Measurements from ENCODE around the gene GART.
"Not testable (repeated sequence)": the region's sequence is repeated elsewhere in the genome, so short reads cannot be mapped to it uniquely, and the experiment has no call there.

Gene GART

GRCh38 chr21:33518899-33519298, 23.0 kb downstream of the GART start:
- Mint-ChIP-seq H3K9me3 (no peaks in the 10 kb centered on the region), H3K4me3 (no peak overlapping the region), H3K4me1 (ENCODE audit: low read depth) (peaks cover 11% of the 10 kb centered on the region), H3K27me3 (ENCODE audit: low read depth) (no peaks in the 10 kb centered on the region), H3K36me3 (ENCODE audit: low read depth) (peaks cover 50% of the 10 kb centered on the region), H3K27ac (no peak overlapping the region)
- no peak for DNase-seq (ENCODE audit: low spot score)

DNA sequence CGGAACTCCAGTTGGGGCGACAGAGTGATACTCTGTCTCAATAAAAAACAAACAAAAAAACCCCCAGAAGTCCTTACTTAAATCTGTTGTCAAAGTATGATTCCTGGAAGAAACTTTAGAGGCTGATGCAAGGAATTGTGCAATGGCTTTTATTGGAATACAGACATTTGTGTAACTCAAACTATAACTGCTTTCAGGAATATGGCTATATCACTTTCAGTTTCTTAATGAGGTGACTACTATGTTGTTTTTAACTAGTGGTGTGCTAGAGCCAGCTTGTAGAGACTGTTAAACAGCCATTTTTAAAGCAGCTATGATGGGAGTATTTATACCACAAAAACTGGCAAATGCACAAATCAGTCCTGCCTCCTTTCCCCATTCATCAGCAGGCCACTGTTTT, 27.7 kb downstream of the GART start:
- H3K4me1 Mint-ChIP-seq (ENCODE audit: low read depth) = peaks cover 11% of the 10 kb centered on the region
- no peaks in the 10 kb centered on the region for H3K9me3 Mint-ChIP-seq
- no peak for DNase-seq (ENCODE audit: low spot score)
- peak overlapping the region; percentile 76 for H3K27ac Mint-ChIP-seq
- no peaks in the 10 kb centered on the region for H3K27me3 Mint-ChIP-seq (ENCODE audit: low read depth)
- H3K4me3 Mint-ChIP-seq = no peak overlapping the region
- H3K36me3 Mint-ChIP-seq (ENCODE audit: low read depth) = peaks cover 60% of the 10 kb centered on the region

GRCh38 chr21:33512481-33512880, 29.4 kb downstream of the GART start:
- Mint-ChIP-seq H3K9me3 (no peaks in the 10 kb centered on the region), H3K36me3 (ENCODE audit: low read depth) (peaks cover 61% of the 10 kb centered on the region), H3K4me1 (ENCODE audit: low read depth) (peaks cover 11% of the 10 kb centered on the region), H3K27ac (no peak overlapping the region), H3K4me3 (no peak overlapping the region), H3K27me3 (ENCODE audit: low read depth) (no peaks in the 10 kb centered on the region)
- no peak for DNase-seq (ENCODE audit: low spot score)

GRCh38 chr21:33511639-33512038, 30.3 kb downstream of the GART start:
- no peaks in the 10 kb centered on the region for H3K27me3 Mint-ChIP-seq (ENCODE audit: low read depth)
- peaks cover 11% of the 10 kb centered on the region for H3K4me1 Mint-ChIP-seq (ENCODE audit: low read depth)
- no peak for DNase-seq (ENCODE audit: low spot score)
- peaks cover 60% of the 10 kb centered on the region for H3K36me3 Mint-ChIP-seq (ENCODE audit: low read depth)
- no peak overlapping the region for H3K27ac Mint-ChIP-seq
- no peak overlapping the region for H3K4me3 Mint-ChIP-seq
- H3K9me3 Mint-ChIP-seq = peaks cover 5% of the 10 kb centered on the region

GRCh38 chr21:33510826-33511225, 31.1 kb downstream of the GART start:
- H3K4me3 Mint-ChIP-seq = no peak overlapping the region
- no peak overlapping the region for H3K27ac Mint-ChIP-seq
- H3K27me3 Mint-ChIP-seq (ENCODE audit: low read depth) = no peaks in the 10 kb centered on the region
- peaks cover 11% of the 10 kb centered on the region for H3K4me1 Mint-ChIP-seq (ENCODE audit: low read depth)
- no peak for DNase-seq (ENCODE audit: low spot score)
- H3K9me3 Mint-ChIP-seq = peaks cover 5% of the 10 kb centered on the region
- H3K36me3 Mint-ChIP-seq (ENCODE audit: low read depth) = peaks cover 60% of the 10 kb centered on the region

- H3K27me3 Mint-ChIP-seq (ENCODE audit: low read depth); H3K27ac Mint-ChIP-seq; H3K4me3 Mint-ChIP-seq; DNase-seq (ENCODE audit: low spot score); H3K4me1 Mint-ChIP-seq (ENCODE audit: low read depth); H3K9me3 Mint-ChIP-seq: not testable (repeated sequence)
- peaks cover 70% of the 10 kb centered on the region for H3K36me3 Mint-ChIP-seq (ENCODE audit: low read depth)
These were observed 34.9 kb downstream of the GART start for GRCh38 chr21:33507003-33507402.

GRCh38 chr21:33505833-33506232, 36.1 kb downstream of the GART start:
- Mint-ChIP-seq H3K36me3 (ENCODE audit: low read depth) (peaks cover 60% of the 10 kb centered on the region), H3K27ac (no peak overlapping the region), H3K9me3 (peaks cover 5% of the 10 kb centered on the region)

DNA sequence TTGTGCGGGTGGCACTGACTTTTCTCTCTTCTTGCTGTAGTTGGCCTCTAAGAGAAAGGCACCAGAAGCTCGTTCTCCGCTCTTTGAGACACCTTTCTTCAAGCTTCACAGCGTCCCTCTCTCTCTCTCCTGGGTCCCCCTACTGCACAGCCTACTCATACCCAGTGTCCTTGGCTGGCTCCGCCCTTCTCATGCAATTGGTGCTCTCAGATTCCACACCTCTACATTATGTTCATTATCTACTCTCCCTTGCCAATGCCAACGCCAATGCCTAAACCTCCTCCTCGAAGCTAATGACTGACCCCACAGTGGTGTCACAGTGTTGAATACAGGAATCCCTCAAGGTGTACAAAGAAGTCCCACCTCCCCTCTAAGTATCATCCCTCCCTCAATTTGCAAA, 45.6 kb downstream of the GART start:
- Mint-ChIP-seq H3K4me1 (ENCODE audit: low read depth) (peaks cover 4% of the 10 kb centered on the region), H3K9me3 (no peaks in the 10 kb centered on the region), H3K27me3 (ENCODE audit: low read depth) (peaks cover 4% of the 10 kb centered on the region), H3K27ac (no peak overlapping the region), H3K4me3 (no peak overlapping the region), H3K36me3 (ENCODE audit: low read depth) (no peaks in the 10 kb centered on the region)
- no peak for DNase-seq (ENCODE audit: low spot score)

More at GRCh38 chr21:33505833-33506232, 36.1 kb downstream of the GART start:
- no peak overlapping the region for H3K4me3 Mint-ChIP-seq
- H3K4me1 Mint-ChIP-seq (ENCODE audit: low read depth) = no peaks in the 10 kb centered on the region
- DNase-seq (ENCODE audit: low spot score) = no peak
- no peaks in the 10 kb centered on the region for H3K27me3 Mint-ChIP-seq (ENCODE audit: low read depth)

GRCh38 chr21:33495743-33496142, 46.2 kb downstream of the GART start:
- Mint-ChIP-seq H3K27ac (no peak overlapping the region), H3K36me3 (ENCODE audit: low read depth) (no peaks in the 10 kb centered on the region), H3K9me3 (no peaks in the 10 kb centered on the region), H3K27me3 (ENCODE audit: low read depth) (peaks cover 4% of the 10 kb centered on the region), H3K4me1 (ENCODE audit: low read depth) (peaks cover 7% of the 10 kb centered on the region), H3K4me3 (no peak overlapping the region)
- DNase-seq (ENCODE audit: low spot score) = no peak

DNA sequence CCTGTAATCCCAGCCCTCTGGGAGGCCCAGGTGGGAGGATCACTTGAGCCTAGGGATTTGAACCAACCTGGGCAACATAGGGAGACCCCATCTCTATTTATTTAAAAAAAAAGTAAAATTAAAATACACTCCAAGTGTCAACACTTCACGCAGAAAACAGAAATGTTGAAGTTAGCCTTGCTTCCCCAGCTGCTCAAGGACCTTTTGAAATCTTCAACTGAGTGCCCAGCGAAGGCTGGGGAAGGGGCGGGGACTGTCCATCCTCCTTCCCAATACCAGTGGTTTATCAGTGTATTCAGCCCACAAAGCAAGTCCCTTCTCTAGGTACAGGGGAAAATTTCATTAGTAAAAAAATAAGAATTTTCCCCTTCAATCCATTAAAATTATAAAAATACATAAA, 48.2 kb downstream of the GART start:
- Mint-ChIP-seq H3K4me1 (ENCODE audit: low read depth) (peaks cover 9% of the 10 kb centered on the region), H3K9me3 (no peaks in the 10 kb centered on the region), H3K36me3 (ENCODE audit: low read depth) (no peaks in the 10 kb centered on the region), H3K4me3 (no peak overlapping the region), H3K27ac (no peak overlapping the region), H3K27me3 (ENCODE audit: low read depth) (peaks cover 11% of the 10 kb centered on the region)
- no peak for DNase-seq (ENCODE audit: low spot score)

DNA sequence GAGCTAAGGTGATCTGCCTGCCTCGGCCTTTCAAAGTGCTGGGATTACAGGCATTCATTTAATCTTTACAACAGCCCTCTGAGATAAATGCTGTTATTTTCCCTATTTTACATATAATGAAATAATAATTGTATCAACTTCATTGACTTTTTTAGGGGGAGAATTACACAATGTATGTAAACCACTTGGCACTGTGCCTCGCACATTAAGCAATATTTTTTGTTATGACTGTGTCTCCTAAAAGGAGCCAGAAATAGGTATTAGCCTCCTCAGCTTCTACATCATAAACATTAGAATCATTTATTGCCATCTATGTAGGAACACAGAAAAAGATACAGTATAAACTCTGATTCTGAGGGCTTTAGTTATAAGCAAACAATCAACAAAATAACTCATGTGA, 49.3 kb downstream of the GART start:
- Mint-ChIP-seq H3K4me1 (ENCODE audit: low read depth) (peaks cover 9% of the 10 kb centered on the region), H3K36me3 (ENCODE audit: low read depth) (no peaks in the 10 kb centered on the region), H3K4me3 (peak overlapping the region; percentile 46), H3K27me3 (ENCODE audit: low read depth) (peaks cover 13% of the 10 kb centered on the region), H3K9me3 (no peaks in the 10 kb centered on the region), H3K27ac (no peak overlapping the region)
- DNase-seq (ENCODE audit: low spot score) = no peak

GRCh38 chr21:33491373-33492102, 50.4 kb downstream of the GART start, which contains the start of gene DNAJC28:
DNAJC28 (minus strand) TSS chr21:33491716; CDS start chr21:33489393, 2,323 bp downstream.
- Mint-ChIP-seq H3K36me3 (ENCODE audit: low read depth) (no peaks in the 10 kb centered on the region), H3K9me3 (no peaks in the 10 kb centered on the region), H3K27me3 (ENCODE audit: low read depth) (peaks cover 13% of the 10 kb centered on the region), H3K27ac (peak within 1 kb of the TSS; percentile 79), H3K4me3 (peak within 1 kb of the TSS; percentile 90), H3K4me1 (ENCODE audit: low read depth) (peaks cover 9% of the 10 kb centered on the region)
- peak; percentile 93 for DNase-seq (ENCODE audit: low spot score)

GRCh38 chr21:33490991-33491372, 50.9 kb downstream of the GART start:
- no peaks in the 10 kb centered on the region for H3K36me3 Mint-ChIP-seq (ENCODE audit: low read depth)
- no peaks in the 10 kb centered on the region for H3K9me3 Mint-ChIP-seq
- no peak for DNase-seq (ENCODE audit: low spot score)
- peaks cover 8% of the 10 kb centered on the region for H3K27me3 Mint-ChIP-seq (ENCODE audit: low read depth)
- H3K4me1 Mint-ChIP-seq (ENCODE audit: low read depth) = peaks cover 7% of the 10 kb centered on the region
- peak overlapping the region; percentile 57 for H3K27ac Mint-ChIP-seq
- peak overlapping the region; percentile 90 for H3K4me3 Mint-ChIP-seq

DNA sequence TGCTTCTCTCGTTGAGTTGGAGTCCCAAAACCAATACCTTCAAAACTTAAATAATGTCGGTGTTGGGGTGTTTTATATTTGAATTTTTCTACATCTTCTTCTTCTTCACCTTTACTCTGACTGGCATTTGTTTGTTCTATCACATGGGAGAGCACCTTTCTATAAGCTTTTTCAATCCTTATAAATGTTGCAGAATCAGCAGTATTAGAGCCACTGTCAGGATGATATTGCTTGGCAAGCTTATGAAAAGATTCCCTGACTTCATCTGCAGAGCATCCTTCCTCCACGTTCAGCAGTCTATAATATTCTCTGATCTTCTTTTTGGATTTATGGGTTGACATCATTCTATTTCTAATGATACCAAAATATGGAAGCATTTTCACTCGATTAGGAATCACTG, 53.0 kb downstream of the GART start:
- Mint-ChIP-seq H3K4me3 (no peak overlapping the region), H3K27ac (no peak overlapping the region), H3K36me3 (ENCODE audit: low read depth) (no peaks in the 10 kb centered on the region), H3K9me3 (no peaks in the 10 kb centered on the region), H3K4me1 (ENCODE audit: low read depth) (peaks cover 7% of the 10 kb centered on the region), H3K27me3 (ENCODE audit: low read depth) (peaks cover 8% of the 10 kb centered on the region)
- DNase-seq (ENCODE audit: low spot score) = no peak

DNA sequence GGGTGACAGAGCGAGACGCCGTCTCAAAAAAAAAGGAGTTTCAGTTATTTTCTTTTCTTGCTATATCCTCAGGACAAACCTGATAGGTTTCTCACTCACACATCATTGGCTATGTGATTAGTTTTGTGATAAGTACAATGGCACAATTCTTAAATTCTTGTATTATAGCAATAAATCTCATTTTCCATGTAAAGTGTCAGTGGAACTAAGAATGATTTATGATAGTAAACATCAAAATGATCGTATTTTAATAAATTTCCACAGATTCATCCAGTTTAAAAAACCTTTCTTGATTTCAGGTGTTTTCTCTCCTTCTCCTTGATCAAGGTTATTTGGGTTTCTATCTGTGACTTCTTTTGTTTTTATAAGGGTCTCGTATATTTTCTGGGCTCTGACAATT, 53.9 kb downstream of the GART start:
- Mint-ChIP-seq H3K9me3 (no peaks in the 10 kb centered on the region), H3K36me3 (ENCODE audit: low read depth) (no peaks in the 10 kb centered on the region), H3K4me3 (no peak overlapping the region), H3K27ac (no peak overlapping the region), H3K4me1 (ENCODE audit: low read depth) (peaks cover 7% of the 10 kb centered on the region), H3K27me3 (ENCODE audit: low read depth) (peaks cover 8% of the 10 kb centered on the region)
- DNase-seq (ENCODE audit: low spot score) = no peak

All from T-helper 2 cell treated with Interferon-gamma antibody and Interleukin-4, amounts not matched to agents 5 μg/mL and 100 μg/mL, for 36 hours (primary cell).